Ammon's horn (tissue), 1 donor: Measurements from ENCODE around the gene PRR29.

ENCODE experiments used
- DNase-seq: peaks from one replicate; pipeline ENCODE4 v3.0.0-alpha.2; 2016; ENCODE audit warnings: low spot score

The PRR29 gene

DNA sequence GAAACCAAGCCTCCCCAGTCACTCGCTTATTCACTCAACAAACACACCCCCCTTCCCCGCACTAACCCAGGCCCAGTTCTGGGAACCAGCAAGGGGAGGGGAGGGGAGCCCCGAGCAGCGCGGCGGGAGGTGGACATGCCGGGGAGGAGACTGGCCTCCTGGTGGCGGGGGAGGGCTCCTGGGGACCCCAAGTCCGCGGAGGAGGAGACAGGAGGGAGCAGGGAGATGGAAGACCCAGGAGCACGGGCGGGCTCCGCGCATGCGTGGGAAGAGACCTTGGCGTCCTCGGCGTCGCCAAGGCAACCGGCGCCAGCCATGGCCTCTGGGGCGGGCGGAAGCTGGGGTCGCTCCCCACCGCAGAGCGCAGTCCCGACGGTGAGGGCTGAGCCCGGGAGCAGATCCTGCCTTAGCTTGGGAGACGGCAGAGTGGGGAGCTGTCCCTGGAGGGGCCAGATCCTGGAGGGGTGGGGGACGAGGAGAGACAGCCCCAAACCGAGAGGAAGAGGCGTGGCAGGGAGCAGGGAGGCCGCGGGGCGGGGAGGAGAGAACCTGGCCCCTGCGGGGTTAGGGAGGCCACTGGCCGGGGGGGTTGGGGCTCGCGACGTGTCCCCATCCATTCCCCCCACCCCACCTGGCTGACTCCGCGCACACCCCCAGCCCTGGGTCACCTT lies at the start of gene PRR29:
TSS of gene PRR29 (plus strand) at position 302 of the 671 bp plus-strand sequence. CDS start at position 316, 14 bp downstream.
- DNase-seq, result peak; percentile 66

DNA sequence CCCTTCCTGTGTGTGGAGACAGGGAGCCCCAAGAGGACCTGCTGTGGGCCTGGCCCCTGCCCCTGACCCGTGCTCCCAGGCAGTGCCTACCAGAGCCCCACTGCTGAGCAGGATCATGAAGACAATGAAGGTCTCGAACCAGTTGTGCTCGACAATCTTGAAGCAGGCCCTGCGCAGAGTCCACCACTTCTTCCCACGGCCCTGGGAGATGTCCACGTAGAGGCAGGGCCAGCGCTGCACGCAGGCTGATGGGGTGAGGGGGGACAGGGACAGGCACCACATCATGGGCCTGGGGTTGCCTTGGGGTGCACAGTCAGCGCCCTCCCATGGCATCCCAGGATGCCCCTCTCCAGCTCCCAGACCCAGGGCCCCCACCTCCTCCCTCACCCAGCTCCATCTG lies 49.6 kb upstream of the PRR29 start:
- DNase-seq, result no peak

- DNase-seq, result no peak
These were observed 48.4 kb upstream of the PRR29 start for GRCh38 chr17:63949576-63950250.

- DNase-seq, result no peak
These were observed 46.9 kb upstream of the PRR29 start for GRCh38 chr17:63950940-63951907.

- DNase-seq, result no peak
These were observed 43.6 kb upstream of the PRR29 start for GRCh38 chr17:63954402-63955063.

- no peak for DNase-seq
These were observed 42.9 kb upstream of the PRR29 start for GRCh38 chr17:63955232-63955631.

GRCh38 chr17:63955791-63956190 lies 42.4 kb upstream of the PRR29 start:
- DNase-seq, result no peak

DNA sequence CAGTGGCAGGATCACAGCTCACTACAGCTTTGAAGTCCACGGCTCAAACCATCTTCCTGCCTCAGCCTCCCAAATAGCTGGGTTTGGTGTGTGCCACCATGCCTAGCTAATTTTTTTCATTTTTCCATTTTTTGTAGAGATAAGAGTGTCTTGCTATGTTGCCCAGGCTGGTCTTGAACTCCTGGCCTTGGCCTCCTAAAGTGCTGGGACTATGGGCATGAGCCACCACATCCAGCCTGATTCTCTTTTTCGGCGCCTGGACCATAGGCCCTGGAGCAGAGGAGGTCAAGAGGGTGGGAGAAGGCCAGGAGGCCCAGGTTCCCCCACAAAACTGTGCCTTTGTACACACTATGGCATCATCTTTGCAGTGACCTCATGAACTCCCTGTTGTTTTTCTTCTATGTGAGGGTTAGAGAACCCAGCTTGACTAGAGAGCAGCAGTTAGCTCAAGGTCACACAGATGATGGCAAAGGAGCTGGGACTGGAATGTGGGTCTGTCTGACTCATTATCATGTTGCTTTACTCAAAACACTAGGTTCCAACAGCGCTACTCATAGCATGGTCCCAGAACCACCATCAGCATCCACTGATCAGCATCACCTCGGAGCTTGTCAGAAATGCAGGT lies 41.7 kb upstream of the PRR29 start:
- no peak for DNase-seq

- no peak for DNase-seq
These were observed 38.1 kb upstream of the PRR29 start for GRCh38 chr17:63960006-63960405.

GRCh38 chr17:63960430-63960829 lies 37.7 kb upstream of the PRR29 start:
- no peak for DNase-seq

DNA sequence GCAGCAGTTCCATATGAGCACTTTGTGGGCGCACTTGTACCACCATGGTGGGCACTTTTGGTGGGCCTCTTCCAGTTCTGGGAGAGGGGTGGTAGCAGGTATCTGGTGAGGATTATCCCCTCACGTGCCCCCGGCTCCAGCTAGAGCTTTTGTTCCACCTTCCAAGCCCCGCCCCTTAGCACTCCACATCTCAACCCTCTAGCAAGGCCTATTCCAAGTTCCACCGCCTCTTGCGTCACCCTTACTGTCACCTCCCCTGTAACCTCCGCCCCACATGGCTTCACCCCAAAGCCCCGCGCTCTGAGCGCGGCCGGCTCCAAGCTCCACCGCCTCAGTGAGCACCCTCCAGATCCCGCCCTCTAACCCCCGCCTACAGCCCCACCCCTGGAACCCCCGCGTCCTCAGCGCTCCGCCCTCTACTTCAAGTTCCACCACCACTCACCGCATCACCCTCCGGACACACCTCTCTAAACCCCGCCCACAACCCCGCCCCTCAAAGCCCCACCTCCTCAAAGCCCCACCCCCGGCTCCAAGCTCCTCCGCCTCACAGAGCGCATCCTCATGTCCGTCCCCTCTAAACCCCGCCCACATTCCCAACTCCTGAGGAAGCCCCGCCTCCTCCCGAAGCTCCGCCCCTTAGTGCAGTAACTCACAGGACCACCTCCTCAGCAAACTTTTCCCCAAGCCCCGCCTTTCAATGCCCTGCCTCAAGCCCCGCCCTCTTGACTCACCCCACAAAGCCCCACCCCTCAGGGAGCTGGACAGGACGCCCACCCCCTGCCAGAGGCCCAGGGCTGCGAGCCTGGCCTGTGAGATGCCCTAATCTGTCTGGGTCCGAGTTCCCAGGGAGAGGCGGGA lies 36.6 kb upstream of the PRR29 start:
- DNase-seq, result no peak

- DNase-seq, result no peak
These were observed 35.8 kb upstream of the PRR29 start for GRCh38 chr17:63962298-63962744.

DNA sequence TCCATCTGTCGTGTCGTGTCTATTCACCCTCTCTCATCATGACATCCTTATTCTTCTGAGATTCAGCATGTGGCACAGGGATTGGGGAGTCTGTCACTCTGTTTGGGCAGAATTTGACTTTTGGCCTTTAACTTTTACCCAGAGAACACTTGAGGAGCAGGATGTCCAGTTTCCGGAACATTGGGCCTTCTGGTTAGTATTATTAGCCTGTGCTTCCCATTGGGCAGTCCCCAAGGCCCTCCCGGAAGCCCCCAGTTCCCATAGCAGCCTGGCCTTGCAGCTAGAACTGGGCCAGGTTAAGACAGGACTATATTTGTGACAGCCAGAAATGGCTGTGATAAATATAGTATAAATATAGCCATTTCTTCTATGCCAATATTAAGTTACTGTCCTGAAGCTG lies 35.0 kb upstream of the PRR29 start:
- no peak for DNase-seq

- DNase-seq, result no peak
These were observed 31.4 kb upstream of the PRR29 start for GRCh38 chr17:63966646-63967264.

DNA sequence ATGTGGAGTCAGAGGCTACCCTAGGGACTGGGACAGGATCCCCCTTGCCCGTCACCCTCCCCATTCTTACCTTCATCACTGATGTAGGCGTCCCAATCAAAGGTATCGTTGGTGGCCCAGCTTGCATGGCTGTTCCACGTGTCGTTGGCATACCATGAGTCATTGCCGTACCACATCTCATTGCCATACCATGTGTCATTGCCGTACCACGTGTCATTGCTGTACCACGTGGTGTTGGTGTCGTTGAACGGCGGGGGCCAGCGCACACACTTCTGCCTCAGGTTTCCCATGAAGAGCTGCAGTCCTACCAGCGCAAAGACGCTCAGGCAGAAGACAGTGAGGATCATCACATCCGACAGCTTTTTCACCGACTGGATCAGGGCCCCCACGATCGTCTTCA lies 30.2 kb upstream of the PRR29 start:
- no peak for DNase-seq

DNA sequence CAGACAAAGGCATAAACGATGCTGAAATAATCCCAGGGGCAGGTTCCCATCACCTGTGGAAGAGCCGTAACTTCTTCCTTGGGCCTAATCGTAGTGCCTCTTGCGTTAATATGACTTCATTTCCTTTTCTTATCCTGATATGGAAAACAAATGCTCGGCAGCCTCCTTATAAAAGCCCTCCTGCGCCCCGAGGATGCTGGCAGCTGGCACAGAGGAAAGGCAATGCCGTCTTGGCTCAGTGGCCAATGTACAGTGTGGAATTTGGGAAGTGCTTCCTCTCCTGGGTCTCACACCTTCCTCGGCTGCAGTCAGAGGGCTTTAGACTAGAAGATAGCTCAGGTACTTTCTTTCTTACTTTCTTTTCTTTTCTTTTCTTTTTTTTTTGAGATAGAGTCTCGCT lies 28.9 kb upstream of the PRR29 start:
- no peak for DNase-seq

DNA sequence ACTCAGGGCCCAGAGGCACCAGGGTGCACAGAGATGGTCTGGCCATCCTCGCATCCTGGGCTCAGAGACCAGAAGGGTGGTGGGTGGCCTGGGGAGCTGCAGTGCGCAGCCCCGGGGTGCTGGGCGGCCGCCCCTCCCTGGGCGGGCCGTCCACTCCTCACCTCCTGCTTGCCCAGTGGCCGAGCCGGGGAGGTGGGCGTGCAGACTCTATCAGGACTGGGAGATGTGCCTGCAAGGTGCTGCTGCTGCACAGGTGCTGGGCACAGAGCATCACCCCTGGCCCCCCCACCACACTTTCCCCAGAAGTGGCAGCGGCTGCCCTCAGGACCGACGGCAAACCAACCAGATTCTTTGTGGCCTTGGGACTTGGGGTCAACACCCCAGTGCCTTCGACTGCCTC lies 25.4 kb upstream of the PRR29 start, which contains the start of gene SCN4A:
TSS of gene SCN4A (minus strand) at position 123 of the 400 bp plus-strand sequence. CDS start at position 46, 77 bp downstream.
- DNase-seq, result no peak

- DNase-seq, result no peak
These were observed 24.9 kb upstream of the PRR29 start for GRCh38 chr17:63973247-63973646.

GRCh38 chr17:63973930-63974593 lies 24.1 kb upstream of the PRR29 start:
- no peak for DNase-seq
